ENCODE measurements around the gene CLDN34.
A peak's percentile ranks its signal among the peaks of the same experiment; 100 is the strongest.

The CLDN34 gene

GRCh38 chrX:9966775-9967408 lies at the start of gene CLDN34:
TSS of gene CLDN34 (plus strand) at chrX:9967358. CDS start at chrX:9967358, 0 bp downstream.
- DNase-seq (ENCODE audit: low spot score): no peak

GRCh38 chrX:9917861-9918260 lies 49.3 kb upstream of the CLDN34 start:
- no peak for DNase-seq (ENCODE audit: low spot score)

- DNase-seq (ENCODE audit: low spot score): no peak
These were observed 47.5 kb upstream of the CLDN34 start for GRCh38 chrX:9919632-9920172.

- no peak for DNase-seq (ENCODE audit: low spot score)
These were observed 45.8 kb upstream of the CLDN34 start for GRCh38 chrX:9921407-9921806.

GRCh38 chrX:9923357-9923756 lies 43.8 kb upstream of the CLDN34 start:
- DNase-seq (ENCODE audit: low spot score): no peak

- no peak for DNase-seq (ENCODE audit: low spot score)
These were observed 41.2 kb upstream of the CLDN34 start for GRCh38 chrX:9926002-9926401.

- DNase-seq (ENCODE audit: low spot score): peak; percentile 53
These were observed 39.3 kb upstream of the CLDN34 start for GRCh38 chrX:9927698-9928482.

GRCh38 chrX:9935436-9935835 lies 31.7 kb upstream of the CLDN34 start:
- no peak for DNase-seq (ENCODE audit: low spot score)

- no peak for DNase-seq (ENCODE audit: low spot score)
These were observed 29.4 kb upstream of the CLDN34 start for GRCh38 chrX:9937761-9938160.

- DNase-seq (ENCODE audit: low spot score): no peak
These were observed 28.6 kb upstream of the CLDN34 start for GRCh38 chrX:9938516-9938915.

GRCh38 chrX:9940421-9940820 lies 26.7 kb upstream of the CLDN34 start:
- DNase-seq (ENCODE audit: low spot score): no peak

- no peak for DNase-seq (ENCODE audit: low spot score)
These were observed 25.1 kb upstream of the CLDN34 start for GRCh38 chrX:9942086-9942485.

- no peak for DNase-seq (ENCODE audit: low spot score)
These were observed 23.7 kb upstream of the CLDN34 start for GRCh38 chrX:9943420-9943819.

- DNase-seq (ENCODE audit: low spot score): no peak
These were observed 19.9 kb upstream of the CLDN34 start for GRCh38 chrX:9947131-9947794.

- no peak for DNase-seq (ENCODE audit: low spot score)
These were observed 18.8 kb upstream of the CLDN34 start for GRCh38 chrX:9948406-9948805.

GRCh38 chrX:9952300-9952699 lies 14.9 kb upstream of the CLDN34 start:
- no peak for DNase-seq (ENCODE audit: low spot score)

- no peak for DNase-seq (ENCODE audit: low spot score)
These were observed 13.8 kb upstream of the CLDN34 start for GRCh38 chrX:9953396-9953795.

- no peak for DNase-seq (ENCODE audit: low spot score)
These were observed 11.7 kb upstream of the CLDN34 start for GRCh38 chrX:9955506-9955905.

- no peak for DNase-seq (ENCODE audit: low spot score)
These were observed 9.4 kb upstream of the CLDN34 start for GRCh38 chrX:9957743-9958142.

- DNase-seq (ENCODE audit: low spot score): no peak
These were observed 9.0 kb upstream of the CLDN34 start for GRCh38 chrX:9958183-9958582.

- no peak for DNase-seq (ENCODE audit: low spot score)
These were observed 5.4 kb upstream of the CLDN34 start for GRCh38 chrX:9961750-9962149.

- no peak for DNase-seq (ENCODE audit: low spot score)
These were observed 10.5 kb downstream of the CLDN34 start for GRCh38 chrX:9977635-9978034.

GRCh38 chrX:9980401-9980800 lies 13.2 kb downstream of the CLDN34 start:
- no peak for DNase-seq (ENCODE audit: low spot score)

Measured in putamen (tissue), 1 donor.